Measurements from ENCODE around the gene GOLGA8M. TPM values are rescaled to one million over a fixed set of nuclear protein-coding genes. Genes with fewer than 3 reads are reported as not detected.
"Not testable (repeated sequence)": the region's sequence is repeated elsewhere in the genome, so short reads cannot be mapped to it uniquely, and the experiment has no call there.

The GOLGA8M gene
- total RNA-seq, 1 donor from 2014 or later: 10.8 TPM

GRCh38 chr15:28725556-28725955 lies 13.3 kb upstream of the GOLGA8M start:
- TF ChIP-seq POLR2AphosphoS5 (IDR thresholded peaks at IDR 0.05; ENCODE audit: insufficient read depth in 1 of 2, low read depth in 1 of 2) (no peak), POLR2A (IDR thresholded peaks at IDR 0.05) (no peak)
- TF ChIP-seq, protein P1, sequence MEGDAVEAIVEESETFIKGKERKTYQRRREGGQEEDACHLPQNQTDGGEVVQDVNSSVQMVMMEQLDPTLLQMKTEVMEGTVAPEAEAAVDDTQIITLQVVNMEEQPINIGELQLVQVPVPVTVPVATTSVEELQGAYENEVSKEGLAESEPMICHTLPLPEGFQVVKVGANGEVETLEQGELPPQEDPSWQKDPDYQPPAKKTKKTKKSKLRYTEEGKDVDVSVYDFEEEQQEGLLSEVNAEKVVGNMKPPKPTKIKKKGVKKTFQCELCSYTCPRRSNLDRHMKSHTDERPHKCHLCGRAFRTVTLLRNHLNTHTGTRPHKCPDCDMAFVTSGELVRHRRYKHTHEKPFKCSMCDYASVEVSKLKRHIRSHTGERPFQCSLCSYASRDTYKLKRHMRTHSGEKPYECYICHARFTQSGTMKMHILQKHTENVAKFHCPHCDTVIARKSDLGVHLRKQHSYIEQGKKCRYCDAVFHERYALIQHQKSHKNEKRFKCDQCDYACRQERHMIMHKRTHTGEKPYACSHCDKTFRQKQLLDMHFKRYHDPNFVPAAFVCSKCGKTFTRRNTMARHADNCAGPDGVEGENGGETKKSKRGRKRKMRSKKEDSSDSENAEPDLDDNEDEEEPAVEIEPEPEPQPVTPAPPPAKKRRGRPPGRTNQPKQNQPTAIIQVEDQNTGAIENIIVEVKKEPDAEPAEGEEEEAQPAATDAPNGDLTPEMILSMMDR (IDR thresholded peaks at IDR 0.05): no peak
- intact Hi-C loops (cut with DNase I): no loop called here
- H3K9me3 ChIP-seq: no peaks in the 10 kb centered on the region

GRCh38 chr15:28723986-28724385 lies 11.8 kb upstream of the GOLGA8M start:
- intact Hi-C loops (cut with DNase I); H3K27me3 ChIP-seq; H3K27ac ChIP-seq; DNase-seq (ENCODE audit: extremely low spot score in 2 of 2); H3K9me3 ChIP-seq; H3K36me3 ChIP-seq; H3K4me3 ChIP-seq; H3K4me1 ChIP-seq: not testable (repeated sequence)

More at GRCh38 chr15:28725556-28725955, 13.3 kb upstream of the GOLGA8M start:
- no peaks in the 10 kb centered on the region for H3K27me3 ChIP-seq
- no peak overlapping the region for H3K27ac ChIP-seq
- no peaks in the 10 kb centered on the region for H3K4me1 ChIP-seq
- no peak overlapping the region for H3K4me3 ChIP-seq
- DNase-seq (ENCODE audit: extremely low spot score in 2 of 2): no peak
- no peaks in the 10 kb centered on the region for H3K36me3 ChIP-seq

- H3K9me3 ChIP-seq; H3K27me3 ChIP-seq; intact Hi-C loops (cut with DNase I); H3K4me3 ChIP-seq; H3K4me1 ChIP-seq; DNase-seq (ENCODE audit: extremely low spot score in 2 of 2); H3K27ac ChIP-seq; H3K36me3 ChIP-seq: not testable (repeated sequence)
These were observed 7.4 kb upstream of the GOLGA8M start for GRCh38 chr15:28719626-28720025.

- DNase-seq (ENCODE audit: extremely low spot score in 2 of 2); H3K36me3 ChIP-seq; H3K27ac ChIP-seq; intact Hi-C loops (cut with DNase I); H3K4me3 ChIP-seq; H3K9me3 ChIP-seq; H3K4me1 ChIP-seq; H3K27me3 ChIP-seq: not testable (repeated sequence)
These were observed 6.4 kb upstream of the GOLGA8M start for GRCh38 chr15:28718576-28718975.

- H3K27me3 ChIP-seq; H3K4me1 ChIP-seq; H3K36me3 ChIP-seq; H3K27ac ChIP-seq; H3K9me3 ChIP-seq; DNase-seq (ENCODE audit: extremely low spot score in 2 of 2); intact Hi-C loops (cut with DNase I); H3K4me3 ChIP-seq: not testable (repeated sequence)
These were observed 2.0 kb upstream of the GOLGA8M start for GRCh38 chr15:28714176-28714575.

DNA sequence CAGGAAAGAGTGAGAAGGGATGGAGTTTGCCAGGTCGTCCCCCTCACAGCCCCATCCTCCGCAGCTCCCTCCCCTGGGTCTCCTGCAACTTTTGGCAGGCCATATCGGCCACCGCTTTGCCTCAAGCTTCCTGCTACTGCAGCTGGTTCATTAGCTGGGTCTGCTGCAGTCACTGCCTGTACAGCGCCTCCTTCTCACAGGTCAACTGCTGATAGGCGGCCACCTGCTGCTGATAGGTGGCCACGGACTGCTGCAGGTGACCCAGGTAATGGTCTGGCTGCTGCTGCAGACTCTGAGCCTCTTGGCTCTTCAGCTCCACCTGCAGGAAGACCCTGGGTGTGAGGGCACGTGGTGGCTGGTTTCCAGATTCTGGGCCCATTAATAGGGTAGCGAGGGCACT lies 8.3 kb downstream of the GOLGA8M start:
- H3K36me3 ChIP-seq; H3K4me1 ChIP-seq; H3K4me3 ChIP-seq; DNase-seq (ENCODE audit: extremely low spot score in 2 of 2); H3K9me3 ChIP-seq; H3K27ac ChIP-seq; intact Hi-C loops (cut with DNase I); H3K27me3 ChIP-seq: not testable (repeated sequence)

DNA sequence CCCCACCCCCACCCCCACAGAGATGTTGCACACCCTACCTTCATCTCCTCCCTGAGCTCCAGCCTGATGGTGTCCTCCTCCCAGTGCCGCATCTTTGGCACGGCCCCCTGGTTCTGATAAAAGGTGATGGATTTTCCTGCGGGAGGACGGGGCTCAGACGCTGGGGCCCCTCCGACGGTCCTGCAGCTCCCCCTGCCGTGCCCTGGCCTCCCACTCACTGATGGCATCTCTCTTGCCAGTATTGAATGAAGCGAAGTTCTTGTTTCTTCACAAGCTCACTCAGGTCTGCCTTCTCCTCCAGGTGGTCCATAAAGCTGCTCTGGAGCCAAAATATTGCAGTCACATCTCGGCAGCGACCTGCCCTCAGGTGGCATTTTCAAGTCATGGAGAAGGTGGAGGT lies 9.8 kb downstream of the GOLGA8M start:
- H3K4me3 ChIP-seq; H3K27me3 ChIP-seq; H3K36me3 ChIP-seq; DNase-seq (ENCODE audit: extremely low spot score in 2 of 2); H3K4me1 ChIP-seq; H3K27ac ChIP-seq; intact Hi-C loops (cut with DNase I); H3K9me3 ChIP-seq: not testable (repeated sequence)

GRCh38 chr15:28694006-28694751 lies 18.0 kb downstream of the GOLGA8M start:
- H3K27me3 ChIP-seq; H3K4me3 ChIP-seq; H3K4me1 ChIP-seq; DNase-seq (ENCODE audit: extremely low spot score in 2 of 2); H3K9me3 ChIP-seq; H3K36me3 ChIP-seq; H3K27ac ChIP-seq; intact Hi-C loops (cut with DNase I): not testable (repeated sequence)

- DNase-seq (ENCODE audit: extremely low spot score in 2 of 2); H3K4me1 ChIP-seq; intact Hi-C loops (cut with DNase I); H3K27ac ChIP-seq; H3K9me3 ChIP-seq; H3K4me3 ChIP-seq; H3K27me3 ChIP-seq; H3K36me3 ChIP-seq: not testable (repeated sequence)
These were observed 19.2 kb downstream of the GOLGA8M start for GRCh38 chr15:28693021-28693420.

DNA sequence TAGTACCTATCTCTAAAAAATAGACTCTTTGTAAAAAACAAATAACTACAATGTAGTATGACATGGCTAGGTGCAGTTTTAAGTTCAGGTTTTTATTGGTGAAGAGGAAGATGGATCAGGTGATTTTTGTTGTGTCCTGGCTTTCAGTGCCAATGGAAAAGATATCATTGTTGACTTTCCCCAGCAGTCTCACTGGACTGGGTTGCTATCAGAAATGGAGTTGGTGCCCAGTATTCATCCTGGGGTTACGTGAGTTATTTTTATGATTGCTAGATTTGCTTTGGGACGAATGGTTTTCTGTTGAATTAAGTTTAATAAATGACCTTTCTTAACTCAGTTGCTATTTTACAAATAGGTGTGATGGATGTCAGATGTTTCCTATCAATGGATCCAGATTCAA lies 38.7 kb downstream of the GOLGA8M start:
- H3K4me3 ChIP-seq; DNase-seq (ENCODE audit: extremely low spot score in 2 of 2); H3K36me3 ChIP-seq; H3K27ac ChIP-seq; H3K9me3 ChIP-seq; H3K4me1 ChIP-seq; H3K27me3 ChIP-seq; intact Hi-C loops (cut with DNase I): not testable (repeated sequence)

DNA sequence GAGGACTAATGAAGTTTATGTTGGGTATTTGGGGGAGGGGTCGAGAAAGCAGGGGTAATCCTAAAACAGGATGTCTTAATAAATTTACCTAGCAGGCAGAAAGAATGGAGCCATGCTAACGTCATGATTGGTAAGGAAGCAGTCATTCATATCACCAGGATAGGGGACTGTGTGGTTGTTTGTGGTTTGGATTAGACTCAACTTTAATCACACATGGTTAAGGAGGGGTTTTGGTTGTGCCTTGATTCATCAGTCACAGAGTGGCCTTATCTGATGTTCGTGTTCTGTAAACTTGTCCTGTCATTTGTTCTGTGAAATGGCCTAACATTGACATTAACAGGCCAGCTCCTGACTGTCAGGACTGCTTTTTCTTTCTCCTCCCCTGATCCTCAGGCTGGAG lies 40.1 kb downstream of the GOLGA8M start:
- H3K9me3 ChIP-seq; intact Hi-C loops (cut with DNase I); DNase-seq (ENCODE audit: extremely low spot score in 2 of 2); H3K4me1 ChIP-seq; H3K27ac ChIP-seq; H3K36me3 ChIP-seq; H3K27me3 ChIP-seq; H3K4me3 ChIP-seq: not testable (repeated sequence)

DNA sequence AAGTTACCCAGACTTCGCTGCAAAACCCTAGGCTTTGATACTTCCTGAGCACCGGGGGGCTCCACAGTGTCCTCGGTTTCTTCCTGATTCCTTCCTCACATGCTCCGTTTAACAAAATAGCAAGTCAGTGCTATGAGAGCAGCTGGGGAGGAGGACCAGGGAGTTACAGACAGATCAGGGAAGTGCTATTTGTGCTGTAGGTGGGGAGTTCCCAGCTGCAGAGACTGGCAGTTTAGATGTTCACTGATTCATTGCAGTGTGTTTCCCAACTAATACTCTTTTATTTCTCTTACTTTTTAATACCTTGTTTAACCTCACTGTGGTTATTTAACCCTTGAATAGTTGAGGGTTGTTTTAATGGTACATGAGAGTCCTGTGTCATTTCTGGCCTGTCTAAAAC lies 45.8 kb downstream of the GOLGA8M start:
- H3K4me1 ChIP-seq; H3K4me3 ChIP-seq; intact Hi-C loops (cut with DNase I); H3K27ac ChIP-seq; H3K36me3 ChIP-seq; H3K27me3 ChIP-seq; H3K9me3 ChIP-seq; DNase-seq (ENCODE audit: extremely low spot score in 2 of 2): not testable (repeated sequence)

DNA sequence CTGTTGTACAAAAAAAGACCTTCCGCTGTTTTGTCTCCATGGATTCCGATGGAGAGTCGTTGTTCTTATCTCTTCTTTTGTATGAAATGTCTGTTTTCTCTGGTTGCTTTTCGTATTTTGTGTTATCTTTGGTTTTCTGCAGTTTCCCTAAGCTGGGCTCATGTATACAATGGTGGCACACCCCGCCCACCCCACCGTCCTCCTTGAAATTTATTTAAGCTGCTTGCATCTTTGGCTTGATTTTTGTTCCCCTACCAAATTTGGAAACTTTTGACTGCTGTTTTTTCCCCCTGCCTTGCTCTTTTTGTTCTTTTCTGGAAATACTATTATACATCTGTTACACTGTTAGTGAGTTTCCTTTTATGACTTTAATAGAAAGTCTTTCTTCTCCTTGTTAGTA lies 47.6 kb downstream of the GOLGA8M start:
- H3K9me3 ChIP-seq; H3K27me3 ChIP-seq; H3K27ac ChIP-seq; intact Hi-C loops (cut with DNase I); H3K4me1 ChIP-seq; H3K36me3 ChIP-seq; H3K4me3 ChIP-seq; DNase-seq (ENCODE audit: extremely low spot score in 2 of 2): not testable (repeated sequence)
